GM19372 (cell line): ENCODE results near the gene NKD1.

Experiments
- ATAC-seq: cut with Tn5 transposase; IDR thresholded peaks from one replicate; pipeline ENCODE4 v1.9.1; 2021; ENCODE audit warnings: mild to moderate bottlenecking, low read depth, moderate library complexity; ENCODE audit not compliant: unreplicated experiment

NKD1 gene

GRCh38 chr16:50665128-50665878 is 117.1 kb downstream of the NKD1 start:
- ATAC-seq, result no peak

GRCh38 chr16:50666658-50667496 is 118.7 kb downstream of the NKD1 start:
- ATAC-seq, result peak; percentile 87

GRCh38 chr16:50667497-50668367 is 119.5 kb downstream of the NKD1 start:
- no peak for ATAC-seq

GRCh38 chr16:50668368-50669008 is 120.3 kb downstream of the NKD1 start:
- no peak for ATAC-seq

GRCh38 chr16:50669741-50670140 is 121.5 kb downstream of the NKD1 start:
- no peak for ATAC-seq

- ATAC-seq, result no peak
These were observed 122.3 kb downstream of the NKD1 start for GRCh38 chr16:50670476-50670875.

- no peak for ATAC-seq
These were observed 123.6 kb downstream of the NKD1 start for GRCh38 chr16:50671644-50672260.

GRCh38 chr16:50673496-50674275 is 125.5 kb downstream of the NKD1 start:
- no peak for ATAC-seq

GRCh38 chr16:50674831-50675230 is 126.6 kb downstream of the NKD1 start:
- ATAC-seq, result no peak

- no peak for ATAC-seq
These were observed 127.8 kb downstream of the NKD1 start for GRCh38 chr16:50675686-50676610.

- ATAC-seq, result no peak
These were observed 128.6 kb downstream of the NKD1 start for GRCh38 chr16:50676684-50677225.

GRCh38 chr16:50677351-50677750 is 129.2 kb downstream of the NKD1 start:
- ATAC-seq, result no peak

- ATAC-seq, result no peak
These were observed 130.3 kb downstream of the NKD1 start for GRCh38 chr16:50678531-50678930.

- ATAC-seq, result no peak
These were observed 131.1 kb downstream of the NKD1 start for GRCh38 chr16:50679266-50679665.

GRCh38 chr16:50679676-50680555 is 131.7 kb downstream of the NKD1 start:
- ATAC-seq, result no peak

GRCh38 chr16:50680556-50680893 is 132.3 kb downstream of the NKD1 start:
- ATAC-seq, result no peak
